ENCODE results near the gene MYO1F.

Gene MYO1F

GRCh38 chr19:8494158-8494557, 83.1 kb downstream of the MYO1F start:
- no peak for TF ChIP-seq RAD21 (IDR thresholded peaks at IDR 0.05; ENCODE audit: low read depth)
- TF ChIP-seq YY1 (IDR thresholded peaks at IDR 0.05; ENCODE audit: low read depth) = no peak
- TF ChIP-seq FOXM1 (IDR thresholded peaks at IDR 0.05; ENCODE audit: borderline replicate concordance, low read depth) = no peak
- no peak for TF ChIP-seq TAF1 (IDR thresholded peaks at IDR 0.05; ENCODE audit: low read depth)
- TF ChIP-seq ZBTB7A (IDR thresholded peaks at IDR 0.05; ENCODE audit: low read depth) = no peak
- TF ChIP-seq CREB1 (IDR thresholded peaks at IDR 0.05; ENCODE audit: low read depth) = no peak

- TF ChIP-seq TAF1 (IDR thresholded peaks at IDR 0.05; ENCODE audit: low read depth) = no peak
- no peak for TF ChIP-seq ZBTB7A (IDR thresholded peaks at IDR 0.05; ENCODE audit: low read depth)
- no peak for TF ChIP-seq EGR1 (IDR thresholded peaks at IDR 0.05)
- no peak for TF ChIP-seq FOXM1 (IDR thresholded peaks at IDR 0.05; ENCODE audit: borderline replicate concordance, low read depth)
- no peak for TF ChIP-seq CEBPB (IDR thresholded peaks at IDR 0.05)
- TF ChIP-seq, protein P1, sequence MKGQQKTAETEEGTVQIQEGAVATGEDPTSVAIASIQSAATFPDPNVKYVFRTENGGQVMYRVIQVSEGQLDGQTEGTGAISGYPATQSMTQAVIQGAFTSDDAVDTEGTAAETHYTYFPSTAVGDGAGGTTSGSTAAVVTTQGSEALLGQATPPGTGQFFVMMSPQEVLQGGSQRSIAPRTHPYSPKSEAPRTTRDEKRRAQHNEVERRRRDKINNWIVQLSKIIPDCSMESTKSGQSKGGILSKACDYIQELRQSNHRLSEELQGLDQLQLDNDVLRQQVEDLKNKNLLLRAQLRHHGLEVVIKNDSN (IDR thresholded peaks at IDR 0.05) = no peak
- TF ChIP-seq CREB1 (IDR thresholded peaks at IDR 0.05; ENCODE audit: low read depth) = no peak
- TF ChIP-seq RAD21 (IDR thresholded peaks at IDR 0.05; ENCODE audit: low read depth) = no peak
- TF ChIP-seq NFIC (IDR thresholded peaks at IDR 0.05) = no peak
- TF ChIP-seq TCF12 (IDR thresholded peaks at IDR 0.05; ENCODE audit: low read depth) = no peak
- no peak for TF ChIP-seq YY1 (IDR thresholded peaks at IDR 0.05; ENCODE audit: low read depth)
- TF ChIP-seq EP300 (IDR thresholded peaks at IDR 0.05; ENCODE audit: borderline replicate concordance) = no peak
- TF ChIP-seq REST (IDR thresholded peaks at IDR 0.05; ENCODE audit: low read depth) = no peak
- TF ChIP-seq, protein P2, sequence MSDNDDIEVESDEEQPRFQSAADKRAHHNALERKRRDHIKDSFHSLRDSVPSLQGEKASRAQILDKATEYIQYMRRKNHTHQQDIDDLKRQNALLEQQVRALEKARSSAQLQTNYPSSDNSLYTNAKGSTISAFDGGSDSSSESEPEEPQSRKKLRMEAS (IDR thresholded peaks at IDR 0.05) = no peak
- TF ChIP-seq TEAD4 (IDR thresholded peaks at IDR 0.05) = no peak
Measured at GRCh38 chr19:8491574-8491973, 85.7 kb downstream of the MYO1F start.

DNA sequence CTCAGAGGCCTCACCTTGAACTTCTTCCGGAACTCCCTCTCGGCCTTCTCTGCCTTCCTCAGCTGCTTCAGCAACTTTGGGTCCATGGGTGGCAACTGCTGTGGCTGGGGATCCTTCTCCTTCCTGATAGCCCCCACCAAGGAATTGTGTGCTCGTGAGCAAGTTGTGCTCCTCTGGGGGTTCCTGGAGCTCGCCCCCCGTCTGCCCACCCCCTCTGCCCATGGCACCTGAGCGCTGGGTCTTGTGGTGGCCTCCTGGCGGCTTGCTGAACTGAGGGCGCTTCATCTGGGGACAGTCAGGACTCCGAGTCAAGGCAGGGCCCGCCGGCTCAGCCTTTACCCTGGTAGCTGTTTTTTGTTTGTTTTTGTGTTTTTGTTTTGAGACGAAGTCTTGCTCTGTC, 86.4 kb downstream of the MYO1F start:
- TF ChIP-seq NFIC (IDR thresholded peaks at IDR 0.05) = no peak
- no peak for TF ChIP-seq FOXM1 (IDR thresholded peaks at IDR 0.05; ENCODE audit: borderline replicate concordance, low read depth)
- no peak for TF ChIP-seq YY1 (IDR thresholded peaks at IDR 0.05; ENCODE audit: low read depth)
- no peak for TF ChIP-seq TEAD4 (IDR thresholded peaks at IDR 0.05)
- TF ChIP-seq, protein P2 (IDR thresholded peaks at IDR 0.05) = no peak
- no peak for TF ChIP-seq EP300 (IDR thresholded peaks at IDR 0.05; ENCODE audit: borderline replicate concordance)
- TF ChIP-seq RAD21 (IDR thresholded peaks at IDR 0.05; ENCODE audit: low read depth) = no peak
- TF ChIP-seq CEBPB (IDR thresholded peaks at IDR 0.05) = no peak
- no peak for TF ChIP-seq TAF1 (IDR thresholded peaks at IDR 0.05; ENCODE audit: low read depth)
- no peak for TF ChIP-seq REST (IDR thresholded peaks at IDR 0.05; ENCODE audit: low read depth)
- TF ChIP-seq CREB1 (IDR thresholded peaks at IDR 0.05; ENCODE audit: low read depth) = no peak
- TF ChIP-seq EGR1 (IDR thresholded peaks at IDR 0.05) = no peak

GRCh38 chr19:8490395-8490760, 86.9 kb downstream of the MYO1F start:
- no peak for TF ChIP-seq YY1 (IDR thresholded peaks at IDR 0.05; ENCODE audit: low read depth)

- TF ChIP-seq EP300 (IDR thresholded peaks at IDR 0.05; ENCODE audit: borderline replicate concordance) = no peak
- no peak for TF ChIP-seq EGR1 (IDR thresholded peaks at IDR 0.05)
- TF ChIP-seq, protein P1 (IDR thresholded peaks at IDR 0.05) = no peak
- TF ChIP-seq REST (IDR thresholded peaks at IDR 0.05; ENCODE audit: low read depth) = no peak
- TF ChIP-seq RAD21 (IDR thresholded peaks at IDR 0.05; ENCODE audit: low read depth) = no peak
- TF ChIP-seq NFIC (IDR thresholded peaks at IDR 0.05) = no peak
- no peak for TF ChIP-seq ZBTB7A (IDR thresholded peaks at IDR 0.05; ENCODE audit: low read depth)
- TF ChIP-seq FOXM1 (IDR thresholded peaks at IDR 0.05; ENCODE audit: borderline replicate concordance, low read depth) = no peak
- TF ChIP-seq, protein P2 (IDR thresholded peaks at IDR 0.05) = no peak
- TF ChIP-seq TCF12 (IDR thresholded peaks at IDR 0.05; ENCODE audit: low read depth) = no peak
- no peak for TF ChIP-seq TAF1 (IDR thresholded peaks at IDR 0.05; ENCODE audit: low read depth)
- no peak for TF ChIP-seq YY1 (IDR thresholded peaks at IDR 0.05; ENCODE audit: low read depth)
- TF ChIP-seq CEBPB (IDR thresholded peaks at IDR 0.05) = no peak
- TF ChIP-seq CREB1 (IDR thresholded peaks at IDR 0.05; ENCODE audit: low read depth) = no peak
Measured at GRCh38 chr19:8489561-8490394, 87.5 kb downstream of the MYO1F start.

All from Ishikawa (cell line).